Stimulated activated naive CD4-positive, alpha-beta T cell (primary cell): Measurements from ENCODE around the gene CPN1.
"Not testable (repeated sequence)": the region's sequence is repeated elsewhere in the genome, so short reads cannot be mapped to it uniquely, and the experiment has no call there.

ENCODE experiments used
- DNase-seq, 6 experiments: peaks; one replicate each; lab custom pipeline; 2025; lab: John Stamatoyannopoulos, UW

Gene CPN1

GRCh38 chr10:100021322-100021721 lies 60.3 kb downstream of the CPN1 start:
- DNase-seq: no peak

- no peak for DNase-seq
Observed at GRCh38 chr10:100020886-100021253, 60.8 kb downstream of the CPN1 start.

- no peak for DNase-seq
Observed at GRCh38 chr10:100020142-100020885, 61.4 kb downstream of the CPN1 start.

GRCh38 chr10:100019787-100020141 lies 61.9 kb downstream of the CPN1 start:
- DNase-seq: no peak

- no peak for DNase-seq
Observed at GRCh38 chr10:100014071-100014762, 67.5 kb downstream of the CPN1 start.

GRCh38 chr10:100013621-100014020 lies 68.0 kb downstream of the CPN1 start:
- DNase-seq: no peak

- DNase-seq: not testable (repeated sequence)
Observed at GRCh38 chr10:100011906-100012305, 69.8 kb downstream of the CPN1 start.

- DNase-seq: peak; percentile 53 to 76 (median 62)
Observed at GRCh38 chr10:100009793-100010676, 71.6 kb downstream of the CPN1 start, which contains the start of gene DNMBP. Gene DNMBP, minus strand, starts transcription at chr10:100009947. Its CDS starts 37,823 bp downstream, at chr10:99972124.

GRCh38 chr10:100009283-100009792 lies 72.3 kb downstream of the CPN1 start:
- peak in 4 of 6 experiments; percentile 24 to 75 (median 60) for DNase-seq

GRCh38 chr10:100008708-100009282 lies 72.9 kb downstream of the CPN1 start:
- no peak for DNase-seq

- no peak for DNase-seq
Observed at GRCh38 chr10:100008142-100008522, 73.5 kb downstream of the CPN1 start.

GRCh38 chr10:100007231-100008141 lies 74.2 kb downstream of the CPN1 start:
- DNase-seq: no peak

- DNase-seq: no peak
Observed at GRCh38 chr10:100006243-100006886, 75.3 kb downstream of the CPN1 start.

GRCh38 chr10:100004805-100005510 lies 76.7 kb downstream of the CPN1 start:
- DNase-seq: no peak

- no peak for DNase-seq
Observed at GRCh38 chr10:100000109-100000644, 81.5 kb downstream of the CPN1 start.

GRCh38 chr10:99999319-100000108 lies 82.2 kb downstream of the CPN1 start:
- DNase-seq: no peak

- DNase-seq: no peak
Observed at GRCh38 chr10:99998889-99999288, 82.8 kb downstream of the CPN1 start.
